SK-N-SH (cell line): ENCODE results near the gene FOXM1. TPM values are rescaled to one million over a fixed set of nuclear protein-coding genes. Genes with fewer than 3 reads are reported as not detected.

Source experiments
- CTCF ChIA-PET: fragments of 300-600, 350-600 bp; formaldehyde crosslinking; extraction: SDS; loops from one replicate; lab custom pipeline; 2021; lab: Yijun Ruan, JAX
- POLR2A ChIA-PET: fragments of 350-600 bp; sonication (Branson Sonifier 250); formaldehyde crosslinking; extraction: SDS; loops from one replicate; lab custom pipeline; 2020; ENCODE audit warnings: antibody characterized with exemption, inconsistent platforms; lab: Yijun Ruan, JAX
- DNase-seq: peaks from one replicate; pipeline ENCODE4 v3.0.0; 2012
- H2AFZ ChIP-seq: fragments of 200-600 bp; sonication (generic); 2 replicates; pipeline ENCODE4 v1.8.1; 2016; ENCODE audit warnings: antibody characterized with exemption, mild to moderate bottlenecking, low read depth
- H3F3A ChIP-seq: fragments of 200-600 bp; sonication (generic); replicated peaks from 2 replicates; pipeline ENCODE3; 2016; ENCODE audit warnings: antibody characterized with exemption, mild to moderate bottlenecking; ENCODE audit not compliant: insufficient read depth
- H3K27ac ChIP-seq, 2 experiments: fragments of 200-500 bp in 1 of 2; fragments of 200-600 bp in 1 of 2; sonication (Bioruptor generic) in 1 of 2; sonication (generic), shearing (Covaris generic) in 1 of 2; 2 replicates each; pipeline versions ENCODE4 v1.5.1 to v1.6.1; 2014 to 2016; ENCODE audit warnings: low read depth in 2 of 2, inconsistent platforms in 1 of 2, low read length in 1 of 2, mild to moderate bottlenecking in 1 of 2, mixed read lengths in 1 of 2
- H3K27me3 ChIP-seq: fragments of 200-600 bp; sonication (generic), shearing (Covaris generic); 2 replicates; pipeline ENCODE4 v1.6.1; 2016; ENCODE audit warnings: mixed run types; ENCODE audit not compliant: insufficient read depth
- H3K36me3 ChIP-seq, 2 experiments: fragments of 200-500 bp in 1 of 2; fragments of 200-600 bp in 1 of 2; sonication (Bioruptor generic) in 1 of 2; sonication (generic) in 1 of 2; replicated peaks in 1 of 2; 2 replicates each; pipeline versions ENCODE3 to v1.5.1; 2014 to 2016; ENCODE audit warnings: low read length in 1 of 2, mild to moderate bottlenecking in 1 of 2; ENCODE audit not compliant: insufficient read depth in 2 of 2, control insufficient read depth in 1 of 2
- H3K4me1 ChIP-seq, 2 experiments: fragments of 200-500 bp in 1 of 2; fragments of 200-600 bp in 1 of 2; sonication (Bioruptor generic) in 1 of 2; sonication (generic), shearing (Covaris generic) in 1 of 2; 2 replicates each; pipeline versions ENCODE4 v1.5.1 to v1.6.1; 2014 to 2016; ENCODE audit warnings: low read depth in 1 of 2, low read length in 1 of 2, mixed run types in 1 of 2; ENCODE audit not compliant: insufficient read depth in 2 of 2, control insufficient read depth in 1 of 2
- H3K4me2 ChIP-seq: fragments of 200-600 bp; sonication (generic), shearing (Covaris generic); 2 replicates; pipeline ENCODE4 v1.6.1; 2017; ENCODE audit warnings: mixed run types
- H3K4me3 ChIP-seq, 2 experiments: fragments of 200-500 bp in 1 of 2; fragments of 200-600 bp in 1 of 2; sonication (Bioruptor generic) in 1 of 2; sonication (generic), shearing (Covaris generic) in 1 of 2; 2 replicates each; pipeline versions ENCODE4 v1.5.1 to v1.8.1; 2014 to 2016; ENCODE audit warnings: low read depth in 2 of 2, inconsistent platforms in 1 of 2, low read length in 1 of 2, mild to moderate bottlenecking in 1 of 2, mixed read lengths in 1 of 2, moderate library complexity in 1 of 2
- H3K79me2 ChIP-seq: fragments of 200-600 bp; sonication (generic); 2 replicates; pipeline ENCODE4 v1.8.1; 2017; ENCODE audit warnings: mild to moderate bottlenecking; ENCODE audit not compliant: insufficient read depth
- H3K9ac ChIP-seq: fragments of 200-600 bp; sonication (generic); 2 replicates; pipeline ENCODE4 v1.6.1; 2017; ENCODE audit warnings: mixed run types
- H3K9me2 ChIP-seq: fragments of 200-600 bp; sonication (generic); 2 replicates; pipeline ENCODE4 v1.6.1; 2017; ENCODE audit warnings: mixed run types
- H3K9me3 ChIP-seq: fragments of 200-600 bp; sonication (generic); 2 replicates; pipeline ENCODE4 v1.6.1; 2017; ENCODE audit warnings: mixed run types, mild to moderate bottlenecking, moderate library complexity
- H4K20me1 ChIP-seq: fragments of 200-600 bp; sonication (generic); 2 replicates; pipeline ENCODE4 v1.6.1; 2017; ENCODE audit warnings: mild to moderate bottlenecking, mixed run types; ENCODE audit not compliant: insufficient read depth
- CHD2 ChIP-seq: fragments of 150-350 bp; IDR thresholded peaks from 2 replicates; pipeline ENCODE4 v1.6.1; 2018; ENCODE audit warnings: low read length; ENCODE audit not compliant: partially characterized antibody
- EZH2phosphoT487 ChIP-seq: fragments of 200-600 bp; sonication (generic); IDR thresholded peaks from 2 replicates; pipeline ENCODE4 v1.6.1; 2017; ENCODE audit warnings: low read depth, mixed run types, mild to moderate bottlenecking, antibody characterized with exemption, moderate library complexity, borderline replicate concordance
- FOSL2 ChIP-seq: IDR thresholded peaks from 2 replicates; pipeline ENCODE4 v1.4.0; 2012; ENCODE audit warnings: low read depth, mild to moderate bottlenecking, moderate library complexity, borderline replicate concordance
- FOXJ3 ChIP-seq: sonication (generic); formaldehyde crosslinking; IDR thresholded peaks from 2 replicates; pipeline ENCODE4 v1.5.1; 2020; ENCODE audit warnings: mild to moderate bottlenecking, missing genetic modification reagents
- FOXM1 ChIP-seq: IDR thresholded peaks from 2 replicates; pipeline ENCODE4 v1.4.0; 2012; ENCODE audit warnings: low read depth, mild to moderate bottlenecking
- GATA2 ChIP-seq: sonication (generic); formaldehyde crosslinking; IDR thresholded peaks from 2 replicates; pipeline ENCODE4 v1.5.0; 2020; ENCODE audit warnings: mild to moderate bottlenecking, missing genetic modification reagents
- JUND ChIP-seq: IDR thresholded peaks from 2 replicates; pipeline ENCODE4 v1.4.0; 2012
- MEF2A ChIP-seq: IDR thresholded peaks from 2 replicates; pipeline ENCODE4 v1.4.0; 2012; ENCODE audit warnings: low read depth, borderline replicate concordance
- NRF1 ChIP-seq: IDR thresholded peaks from 2 replicates; pipeline ENCODE4 v1.6.1; 2012; ENCODE audit warnings: low read depth, mild to moderate bottlenecking, low read length
- PBX3 ChIP-seq: IDR thresholded peaks from 2 replicates; pipeline ENCODE4; 2012
- RCOR1 ChIP-seq: fragments of 150-350 bp; IDR thresholded peaks from 2 replicates; pipeline ENCODE4 v1.6.1; 2017; ENCODE audit warnings: antibody characterized with exemption, low read length
- RXRA ChIP-seq: IDR thresholded peaks from 2 replicates; pipeline ENCODE4 v1.4.0; 2012; ENCODE audit warnings: low read depth, mild to moderate bottlenecking, borderline replicate concordance
- SMC3 ChIP-seq: IDR thresholded peaks from 2 replicates; pipeline ENCODE4 v1.6.1; 2012; ENCODE audit warnings: low read depth, low read length, improper control_type of control experiment
- TAF1 ChIP-seq: IDR thresholded peaks from 2 replicates; pipeline ENCODE4 v1.6.1; 2012; ENCODE audit warnings: low read depth, mild to moderate bottlenecking, low read length, moderate library complexity, borderline replicate concordance
- TCF12 ChIP-seq: IDR thresholded peaks from 2 replicates; pipeline ENCODE4 v1.4.0; 2012
- USF1 ChIP-seq: IDR thresholded peaks from 2 replicates; pipeline ENCODE4 v1.4.0; 2012; ENCODE audit warnings: low read depth, borderline replicate concordance
- USF2 ChIP-seq: fragments of 150-350 bp; IDR thresholded peaks from 2 replicates; pipeline ENCODE4 v1.6.1; 2017; ENCODE audit warnings: antibody characterized with exemption, low read length, low read depth, borderline replicate concordance
- ZBTB33 ChIP-seq: IDR thresholded peaks from 2 replicates; pipeline ENCODE4 v1.4.0; 2012; ENCODE audit warnings: low read depth, borderline replicate concordance
- WGBS: methylation state at CpG from one replicate; pipeline ENCODE4 v1.1.6; 2017; ENCODE audit warnings: low lambda C conversion rate; 5-methylcytosine and 5-hydroxymethylcytosine counted together
- polyA plus RNA-seq, 3 experiments: library from polyadenylated mRNA; depleted of rRNA; stranded (reverse); fragments of >200 nt; gene quantifications; 2 replicates each; pipeline ENCODE4 v1.2.3, GENCODE V29; 2012

The FOXM1 gene
- polyA plus RNA-seq, 1 of the 3 experiments (the other 2 are of a cell fraction): 29.9 TPM

- Histone ChIP-seq H3K9me2 (no peaks in the 10 kb centered on the region), H2AFZ (no peak overlapping the region), H3K4me1 (peaks cover 4 to 21% of the 10 kb centered on the region in 2 experiments; a peak in 3 of 4 replicates), H4K20me1 (no peaks in the 10 kb centered on the region), H3K79me2 (no peaks in the 10 kb centered on the region), H3K27me3 (no peaks in the 10 kb centered on the region), H3K27ac (no peak overlapping the region), H3K4me3 (no peak overlapping the region), H3K9me3 (no peaks in the 10 kb centered on the region), H3K36me3 (no peaks in the 10 kb centered on the region), H3F3A (no peaks in the 10 kb centered on the region), H3K9ac (no peak overlapping the region), H3K4me2 (no peak overlapping the region)
- ChIA-PET CTCF (interaction anchor here (1.0 to 3.4 kb wide), 3 partner anchors 23 to 205 kb away, joined by 3 to 14 read pairs (median 8); partner anchors contain the start of gene ITFG2), POLR2A (no interaction called here)
- no peak for TF ChIP-seq FOXJ3 (CRISPR knock-in tag)
- TF ChIP-seq TAF1: no peak
- no peak for TF ChIP-seq CHD2
- TF ChIP-seq ZBTB33: no peak
- TF ChIP-seq USF1: no peak
- no peak for TF ChIP-seq TCF12
- no peak for TF ChIP-seq EZH2phosphoT487
- no peak for TF ChIP-seq MEF2A
- no peak for TF ChIP-seq USF2
- no peak for TF ChIP-seq GATA2 (CRISPR knock-in tag)
- no peak for TF ChIP-seq RCOR1
- TF ChIP-seq FOSL2: no peak
- no peak for TF ChIP-seq FOXM1
- no peak for TF ChIP-seq JUND
- no peak for TF ChIP-seq RXRA
- no peak for TF ChIP-seq PBX3
- no peak for TF ChIP-seq SMC3
- no peak for TF ChIP-seq NRF1
- no peak for DNase-seq
- 93% methylated on average over 8 of the region's 8 CpGs for WGBS
Measured at GRCh38 chr12:2836574-2836973, 40.4 kb downstream of the FOXM1 start.
